Measurements from ENCODE around the gene PRKCD.

GRCh38 chr3:53167418-53168174, 6.6 kb downstream of the PRKCD start:
- no peak for TF ChIP-seq KAT7 (CRISPR knock-in tag; IDR thresholded peaks at IDR 0.05; ENCODE audit: borderline replicate concordance)
- TF ChIP-seq SIN3A (IDR thresholded peaks at IDR 0.05; ENCODE audit: borderline replicate concordance in 2 of 2, control insufficient read depth in 1 of 2, low read depth in 2 of 2, low read length in 2 of 2): no peak
- no peak for TF ChIP-seq HCFC1 (IDR thresholded peaks at IDR 0.05; ENCODE audit: low read depth, low read length)
- no peak for TF ChIP-seq NCOA2 (IDR thresholded peaks at IDR 0.05; ENCODE audit: partially characterized antibody in 2 of 2)
- TF ChIP-seq, protein P1, sequence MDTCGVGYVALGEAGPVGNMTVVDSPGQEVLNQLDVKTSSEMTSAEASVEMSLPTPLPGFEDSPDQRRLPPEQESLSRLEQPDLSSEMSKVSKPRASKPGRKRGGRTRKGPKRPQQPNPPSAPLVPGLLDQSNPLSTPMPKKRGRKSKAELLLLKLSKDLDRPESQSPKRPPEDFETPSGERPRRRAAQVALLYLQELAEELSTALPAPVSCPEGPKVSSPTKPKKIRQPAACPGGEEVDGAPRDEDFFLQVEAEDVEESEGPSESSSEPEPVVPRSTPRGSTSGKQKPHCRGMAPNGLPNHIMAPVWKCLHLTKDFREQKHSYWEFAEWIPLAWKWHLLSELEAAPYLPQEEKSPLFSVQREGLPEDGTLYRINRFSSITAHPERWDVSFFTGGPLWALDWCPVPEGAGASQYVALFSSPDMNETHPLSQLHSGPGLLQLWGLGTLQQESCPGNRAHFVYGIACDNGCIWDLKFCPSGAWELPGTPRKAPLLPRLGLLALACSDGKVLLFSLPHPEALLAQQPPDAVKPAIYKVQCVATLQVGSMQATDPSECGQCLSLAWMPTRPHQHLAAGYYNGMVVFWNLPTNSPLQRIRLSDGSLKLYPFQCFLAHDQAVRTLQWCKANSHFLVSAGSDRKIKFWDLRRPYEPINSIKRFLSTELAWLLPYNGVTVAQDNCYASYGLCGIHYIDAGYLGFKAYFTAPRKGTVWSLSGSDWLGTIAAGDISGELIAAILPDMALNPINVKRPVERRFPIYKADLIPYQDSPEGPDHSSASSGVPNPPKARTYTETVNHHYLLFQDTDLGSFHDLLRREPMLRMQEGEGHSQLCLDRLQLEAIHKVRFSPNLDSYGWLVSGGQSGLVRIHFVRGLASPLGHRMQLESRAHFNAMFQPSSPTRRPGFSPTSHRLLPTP (IDR thresholded peaks at IDR 0.05; ENCODE audit: borderline replicate concordance, extremely low read depth, insufficient read length): no peak
- no peak for TF ChIP-seq POLR2AphosphoS5 (IDR thresholded peaks at IDR 0.05; ENCODE audit: control insufficient read depth, insufficient read depth, low read depth, low read length)
- TF ChIP-seq SAP30 (IDR thresholded peaks at IDR 0.05; ENCODE audit: borderline replicate concordance, insufficient read depth, low read depth, low read length, poor library complexity, severe bottlenecking): no peak
- TF ChIP-seq TFE3 (CRISPR knock-in tag; IDR thresholded peaks at IDR 0.05): no peak
- TF ChIP-seq GTF2F1 (IDR thresholded peaks at IDR 0.05; ENCODE audit: low read depth, low read length): no peak
